H1 (cell line): ENCODE results near the gene SMIM33. TPM values are rescaled to one million over a fixed set of nuclear protein-coding genes. Genes with fewer than 3 reads are reported as not detected.

ENCODE experiments used
- CEBPB ChIP-seq: IDR thresholded peaks from 2 replicates; pipeline ENCODE4 v1.6.1; 2012; ENCODE audit warnings: low read depth, low read length
- HDAC2 ChIP-seq, 2 experiments: fragments of 300-600 bp in 1 of 2; sonication (generic) in 1 of 2; IDR thresholded peaks; 2 replicates each; pipeline ENCODE4 v1.6.1; 2011 to 2012; ENCODE audit warnings: low read depth in 2 of 2, low read length in 2 of 2, mild to moderate bottlenecking in 2 of 2, moderate library complexity in 2 of 2, borderline replicate concordance in 1 of 2, inconsistent platforms in 1 of 2
- JUN ChIP-seq: IDR thresholded peaks from 2 replicates; pipeline ENCODE4 v1.6.1; 2011; ENCODE audit warnings: low read depth, mild to moderate bottlenecking, improper control_type of control experiment, low read length
- KDM4A ChIP-seq: IDR thresholded peaks from one replicate; pipeline ENCODE4 v1.7.1; 2012; ENCODE audit warnings: low read depth, mild to moderate bottlenecking, moderate library complexity, low read length, inconsistent platforms; ENCODE audit not compliant: severe bottlenecking
- PHF8 ChIP-seq: fragments of 200-600 bp; sonication (generic); conservative IDR thresholded peaks from 2 replicates; pipeline ENCODE4 v1.7.1; 2012; ENCODE audit warnings: low read depth, mild to moderate bottlenecking, inconsistent platforms, low read length, moderate library complexity
- POLR2A ChIP-seq, 2 experiments: IDR thresholded peaks; 1 replicate in 1 of 2; 2 replicates in 1 of 2; pipeline ENCODE4 v1.6.1; 2011; ENCODE audit warnings: low read depth in 2 of 2, low read length in 2 of 2, mild to moderate bottlenecking in 2 of 2; ENCODE audit errors: control extremely low read depth in 1 of 2
- POLR2AphosphoS5 ChIP-seq: IDR thresholded peaks from 2 replicates; pipeline ENCODE4 v1.6.1; 2011; ENCODE audit warnings: low read depth, low read length
- SIN3A ChIP-seq, 2 experiments: IDR thresholded peaks in 1 of 2; conservative IDR thresholded peaks in 1 of 2; 2 replicates each; pipeline ENCODE4 v1.6.1; 2011 to 2012; ENCODE audit warnings: low read length in 2 of 2, improper control_type of control experiment in 1 of 2, low read depth in 1 of 2, mild to moderate bottlenecking in 1 of 2
- SP2 ChIP-seq: IDR thresholded peaks from 2 replicates; pipeline ENCODE4 v1.6.1; 2012; ENCODE audit warnings: mild to moderate bottlenecking, low read length, inconsistent platforms
- SP4 ChIP-seq: IDR thresholded peaks from 2 replicates; pipeline ENCODE4 v1.6.1; 2012; ENCODE audit warnings: low read length, inconsistent platforms
- YY1 ChIP-seq: IDR thresholded peaks from 2 replicates; pipeline ENCODE4 v1.6.1; 2011; ENCODE audit warnings: low read depth, mild to moderate bottlenecking, low read length
- ZNF274 ChIP-seq: IDR thresholded peaks from 2 replicates; pipeline ENCODE4 v1.7.0; 2012; ENCODE audit warnings: low read length, borderline replicate concordance; ENCODE audit errors: extremely low read depth
- polyA plus RNA-seq, 7 experiments: library from polyadenylated mRNA; depleted of rRNA in 3 of 7; stranded (reverse) in 5 of 7; unstranded in 2 of 7; fragments of >200 nt in 5 of 7; fragments of 200-250 nt in 2 of 7; gene quantifications; 1 replicate in 5 of 7; 2 replicates in 1 of 7; 4 replicates in 1 of 7; pipeline versions ENCODE4 v1.2.1 to v1.2.3, GENCODE V29; 2011 to 2013; ENCODE audit warnings: missing spikeins in 2 of 7, mixed read lengths in 2 of 7
- total RNA-seq: library from RNA; stranded (reverse); fragmentation: NEBNext Ultra II Directional; extraction: Animal tissue kit (Norgen Biotek cat#: 25700); gene quantifications from 2 replicates; pipeline ENCODE4 v1.2.1, GENCODE V29; 2021

SMIM33 gene
- total and polyA plus RNA-seq, 2 of the 8 experiments (the other 6 are each of a cell fraction or from before 2014, with no cell fraction given), result not detected

- TF ChIP-seq PHF8 (no peak), YY1 (no peak), CEBPB (no peak), SIN3A (conservative IDR thresholded peaks at IDR 0.05 in 1 of 2, IDR thresholded peaks at IDR 0.05 in 1 of 2; ENCODE audit: low read depth in 1 of 2, low read length in 2 of 2) (peak in 1 of 2 experiments; percentile 52; a peak in 1 of 4 replicates), HDAC2 (IDR thresholded peaks at IDR 0.05; ENCODE audit: borderline replicate concordance in 1 of 2, low read depth in 2 of 2, low read length in 2 of 2) (no peak), SP4 (no peak), KDM4A (no peak), POLR2A (IDR thresholded peaks at IDR 0.05; ENCODE audit: control extremely low read depth in 1 of 2, low read depth in 2 of 2, low read length in 2 of 2) (no peak), ZNF274 (no peak), JUN (peak; percentile 37; the same call in 1 of the 2 replicates), POLR2AphosphoS5 (no peak), SP2 (no peak)
Measured at GRCh38 chr5:139422307-139422893, 48.4 kb upstream of the SMIM33 start (continued).
